Adrenal gland (tissue), 12 donors: ENCODE results near the gene BUB1B. TPM values are rescaled to one million over a fixed set of nuclear protein-coding genes. Genes with fewer than 3 reads are reported as not detected.

ENCODE experiments used
- DNase-seq, 7 donors: peaks; one replicate each; pipeline ENCODE4 v3.0.0-alpha.2; 2019 to 2020
- H3K27ac ChIP-seq, 5 donors: fragments of 200-600 bp; sonication (generic) in 4 of 5; 1 replicate in 3 of 5; 2 replicates in 2 of 5; pipeline versions ENCODE4 v1.5.1 to v1.8.0; 2016 to 2020; ENCODE audit warnings: mild to moderate bottlenecking in 1 of 5
- H3K27me3 ChIP-seq: fragments of 200-600 bp; 2 replicates; pipeline ENCODE4 v1.8.0; 2021
- H3K36me3 ChIP-seq, 2 donors: fragments of 200-600 bp; replicated peaks in 1 of 2; 1 replicate in 1 of 2; 2 replicates in 1 of 2; pipeline versions ENCODE4 v1.5.1 to v1.8.0; 2018 to 2022
- H3K4me1 ChIP-seq, 2 donors: fragments of 200-600 bp; replicated peaks in 1 of 2; 1 replicate in 1 of 2; 2 replicates in 1 of 2; pipeline versions ENCODE4 v1.5.1 to v1.8.0; 2018 to 2021
- H3K4me3 ChIP-seq, 4 donors: fragments of 200-600 bp; sonication (generic) in 3 of 4; one replicate each; pipeline ENCODE4 v1.5.1; 2016 to 2018
- H3K9me3 ChIP-seq, 3 donors: fragments of 200-600 bp; sonication (generic) in 1 of 3; replicated peaks in 1 of 3; 1 replicate in 2 of 3; 2 replicates in 1 of 3; pipeline versions ENCODE4 v1.5.1 to v1.8.0; 2016 to 2021
- POLR2A ChIP-seq, 2 donors: fragments of 450-650 bp; IDR thresholded peaks; one replicate each; pipeline ENCODE4 v1.6.1; 2017; ENCODE audit warnings: antibody characterized with exemption in 2 of 2, mild to moderate bottlenecking in 2 of 2, moderate library complexity in 1 of 2
- WGBS, 4 donors: extraction: QIAGEN DNeasy Blood & Tissue Kit in 2 of 4; methylation state at CpG; one replicate each; pipeline versions ENCODE4 v1.1.5 to v1.1.7; 2013 to 2017; 5-methylcytosine and 5-hydroxymethylcytosine counted together
- intact Hi-C, 2 donors: fragments of 100-400 bp; cut with DNase I; formaldehyde crosslinking; loops; one replicate each; pipeline versions ENCODE4 v1.14.1 to v1.15.0; 2022 to 2023
- polyA plus RNA-seq, 3 donors: library from polyadenylated mRNA; stranded (reverse); fragments of 200-250 nt in 2 of 3; fragments of 350-450 nt in 1 of 3; fragmentation: Illumina TruSeq in 1 of 3; extraction: RNeasy Lipid Tissue Mini Kit (QIAGEN cat#74804) in 1 of 3; gene quantifications; one replicate each; pipeline ENCODE4 v1.2.3, GENCODE V29; 2013 to 2014
- total RNA-seq, 9 donors: library from RNA; depleted of rRNA in 4 of 9; stranded (reverse); fragments of >200 nt in 4 of 9; fragments of 120-200 nt in 1 of 9; fragmentation: NEBNext Ultra II Directional in 1 of 9; extraction: Animal tissue kit (Norgen Biotek cat#: 25700) in 1 of 9; gene quantifications; one replicate each; pipeline versions ENCODE4 v1.1.0 to v1.2.4, GENCODE V29; 2013 to 2023
- TF ChIP-seq, protein P1 (sequence below), 6 experiments: fragments of 450-650 bp in 4 of 6; fragments of 200-600 bp in 2 of 6; sonication (generic) in 1 of 6; IDR thresholded peaks; 1 replicate in 5 of 6; 2 replicates in 1 of 6; pipeline versions ENCODE4 v1.5.1 to v1.8.0; 2016 to 2021; ENCODE audit warnings: antibody characterized with exemption in 6 of 6, mild to moderate bottlenecking in 2 of 6, moderate library complexity in 1 of 6
- donor health status: healthy with polysubstance abuse.
- donor health status: Bipolar disorder and iron deficiency.
- donor health status: DM: yes; HTN: yes; CAD: no.
- donor health status: DM: no; HTN: no; CAD: no.
- donor health status: DM: no; HTN: no; CAD: no.
- donor health status: DM: yes; HTN: yes; CAD: no.

BUB1B gene
- total and polyA plus RNA-seq, 12 donors = 0.81 to 13.7 (median 2.6) TPM

DNA sequence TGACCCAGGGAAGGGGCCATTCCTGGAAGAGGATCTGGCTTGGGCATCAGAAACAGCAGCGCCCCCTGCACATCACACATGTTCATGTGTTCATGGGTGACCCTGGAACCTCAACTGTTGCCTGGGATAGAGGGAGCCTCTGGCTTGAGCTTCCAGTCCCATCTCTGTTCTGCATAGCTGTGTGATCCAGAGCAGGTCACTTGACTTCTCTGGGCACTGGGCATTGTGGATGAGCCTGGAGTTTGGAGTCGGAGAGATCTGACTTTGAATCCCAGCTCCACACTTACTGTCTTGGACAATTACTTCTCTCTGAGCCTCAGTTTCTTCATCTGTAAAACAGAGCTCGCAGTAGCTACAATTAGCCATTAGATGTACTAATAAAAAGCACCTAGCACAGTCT lies 93.6 kb downstream of the BUB1B start:
- WGBS, 4 donors = 93 to 100% (median 96%) methylated on average over 1 to 3 of the region's 3 CpGs
- Histone ChIP-seq H3K4me3 (no peak overlapping the region), H3K36me3 (no peaks in the 10 kb centered on the region), H3K9me3 (no peaks in the 10 kb centered on the region), H3K27ac (no peak overlapping the region), H3K4me1 (peaks cover 16 to 44% of the 10 kb centered on the region in 2 donors), H3K27me3 (no peaks in the 10 kb centered on the region)
- DNase-seq = no peak
- no peak for TF ChIP-seq POLR2A (IDR thresholded peaks at IDR 0.05)
- TF ChIP-seq, protein P1, sequence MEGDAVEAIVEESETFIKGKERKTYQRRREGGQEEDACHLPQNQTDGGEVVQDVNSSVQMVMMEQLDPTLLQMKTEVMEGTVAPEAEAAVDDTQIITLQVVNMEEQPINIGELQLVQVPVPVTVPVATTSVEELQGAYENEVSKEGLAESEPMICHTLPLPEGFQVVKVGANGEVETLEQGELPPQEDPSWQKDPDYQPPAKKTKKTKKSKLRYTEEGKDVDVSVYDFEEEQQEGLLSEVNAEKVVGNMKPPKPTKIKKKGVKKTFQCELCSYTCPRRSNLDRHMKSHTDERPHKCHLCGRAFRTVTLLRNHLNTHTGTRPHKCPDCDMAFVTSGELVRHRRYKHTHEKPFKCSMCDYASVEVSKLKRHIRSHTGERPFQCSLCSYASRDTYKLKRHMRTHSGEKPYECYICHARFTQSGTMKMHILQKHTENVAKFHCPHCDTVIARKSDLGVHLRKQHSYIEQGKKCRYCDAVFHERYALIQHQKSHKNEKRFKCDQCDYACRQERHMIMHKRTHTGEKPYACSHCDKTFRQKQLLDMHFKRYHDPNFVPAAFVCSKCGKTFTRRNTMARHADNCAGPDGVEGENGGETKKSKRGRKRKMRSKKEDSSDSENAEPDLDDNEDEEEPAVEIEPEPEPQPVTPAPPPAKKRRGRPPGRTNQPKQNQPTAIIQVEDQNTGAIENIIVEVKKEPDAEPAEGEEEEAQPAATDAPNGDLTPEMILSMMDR (IDR thresholded peaks at IDR 0.05) = no peak
- intact Hi-C loops = no loop called here

DNA sequence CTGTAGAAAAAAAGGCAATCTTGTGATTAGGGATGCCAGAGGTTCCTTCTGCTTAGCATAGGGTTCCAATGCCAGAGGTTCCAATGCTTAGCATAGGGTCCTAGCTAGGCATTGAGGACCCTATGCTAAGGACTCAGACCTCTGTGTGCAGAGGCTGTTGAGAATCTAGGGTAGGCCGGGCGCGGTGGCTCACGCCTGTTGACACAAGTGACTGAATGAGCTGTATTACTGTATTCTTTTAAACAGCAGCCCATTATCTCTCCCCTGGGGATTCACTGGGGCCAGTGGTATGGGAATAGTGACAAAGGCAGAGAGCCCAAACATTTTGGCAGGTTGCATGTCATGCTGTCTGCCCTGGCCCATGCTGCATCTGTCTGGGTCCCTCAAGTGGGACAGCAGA lies 94.2 kb downstream of the BUB1B start:
- 93 to 97% (median 94%) methylated on average over 3 to 4 of the region's 4 CpGs for WGBS, 4 donors
- H3K4me1 ChIP-seq = peaks cover 16 to 46% of the 10 kb centered on the region in 2 donors
- intact Hi-C loops = no loop called here
- no peaks in the 10 kb centered on the region for H3K9me3 ChIP-seq
- DNase-seq = no peak
- no peaks in the 10 kb centered on the region for H3K27me3 ChIP-seq
- TF ChIP-seq, protein P1 (IDR thresholded peaks at IDR 0.05) = no peak
- TF ChIP-seq POLR2A (IDR thresholded peaks at IDR 0.05) = no peak
- no peak overlapping the region for H3K4me3 ChIP-seq
- no peak overlapping the region for H3K27ac ChIP-seq
- H3K36me3 ChIP-seq = no peaks in the 10 kb centered on the region

DNA sequence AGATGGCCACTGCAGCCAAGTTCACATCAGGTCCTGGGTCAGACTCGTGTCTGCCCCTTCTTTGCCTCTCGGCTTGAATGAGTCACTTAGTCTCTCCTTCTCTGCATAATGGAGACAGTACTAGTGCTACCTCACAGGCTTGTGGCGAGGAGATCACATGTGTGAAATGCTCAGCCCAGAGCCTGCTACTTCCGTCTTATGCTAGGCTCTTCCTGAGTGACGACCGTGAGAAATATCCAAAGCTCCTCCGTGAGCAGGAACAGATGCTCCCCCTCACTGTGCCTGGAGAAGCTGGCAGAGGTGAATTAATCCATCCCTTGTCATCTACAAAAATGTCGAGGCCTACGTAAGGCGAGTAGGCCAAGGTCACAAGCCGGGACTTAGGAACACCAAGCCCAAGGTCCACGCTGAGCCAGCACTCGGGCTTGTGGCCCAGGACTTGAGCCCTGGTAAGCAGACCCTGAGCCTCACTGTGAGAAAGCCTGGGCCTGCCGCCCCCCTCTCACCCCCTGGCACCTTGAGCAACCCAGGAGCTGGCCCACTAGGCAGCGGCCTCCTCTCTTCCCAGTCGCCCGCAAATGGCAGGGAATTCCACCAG lies 95.9 kb downstream of the BUB1B start:
- Histone ChIP-seq H3K4me3 (no peak overlapping the region), H3K9me3 (no peaks in the 10 kb centered on the region), H3K36me3 (no peaks in the 10 kb centered on the region), H3K27ac (peak overlapping the region; percentile 14 to 93 (median 82)), H3K4me1 (peaks cover 16 to 45% of the 10 kb centered on the region in 2 donors), H3K27me3 (no peaks in the 10 kb centered on the region)
- DNase-seq = peak; percentile 71 to 89 (median 85)
- 47 to 55% (median 50%) methylated on average over 11 to 17 of the region's 17 CpGs for WGBS, 4 donors
- intact Hi-C loops = no loop called here
- TF ChIP-seq POLR2A (IDR thresholded peaks at IDR 0.05) = peak in 1 of 2 donors; percentile 64
- TF ChIP-seq, protein P1 (IDR thresholded peaks at IDR 0.05) = no peak

DNA sequence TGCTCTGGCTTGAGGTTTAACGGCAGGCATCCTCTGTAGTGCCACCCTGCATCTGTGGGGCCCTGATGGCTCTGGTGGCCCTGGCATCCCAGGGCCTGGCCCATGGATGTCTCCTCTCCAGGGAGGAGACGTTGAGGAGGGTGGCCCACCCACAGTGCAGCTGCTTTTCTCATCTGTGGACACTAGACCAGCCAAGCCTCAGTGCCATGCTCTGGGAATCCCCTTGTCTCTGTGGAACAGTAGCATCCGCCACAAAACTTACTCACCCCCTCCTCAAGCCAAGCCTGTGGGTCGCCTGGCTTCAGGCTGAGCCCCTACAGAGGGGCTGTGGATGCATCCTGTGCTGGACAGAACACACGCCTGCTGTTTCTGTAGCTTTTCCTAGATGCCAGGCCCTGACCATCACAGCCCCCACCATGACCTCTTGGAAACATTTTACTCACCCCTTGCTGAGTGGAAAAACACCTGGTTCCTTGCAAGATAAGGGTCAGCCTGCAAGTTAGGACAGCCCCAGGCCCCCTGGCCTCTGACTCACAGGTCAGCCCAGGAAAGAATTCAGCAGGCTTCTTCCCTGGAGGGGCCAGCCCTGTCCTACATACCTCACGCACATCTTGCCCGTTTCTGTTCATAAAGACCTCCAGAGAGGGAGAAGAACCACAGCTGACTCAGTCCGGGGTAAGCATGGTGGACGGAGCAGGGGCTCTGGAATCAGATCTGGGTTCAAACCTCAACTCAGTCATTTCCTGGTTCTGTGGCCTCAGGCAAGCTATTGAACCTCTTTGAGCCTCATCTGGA lies 97.0 kb downstream of the BUB1B start:
- 80 to 93% (median 83%) methylated on average over 6 to 9 of the region's 9 CpGs for WGBS, 4 donors
- no peaks in the 10 kb centered on the region for H3K36me3 ChIP-seq
- no peak overlapping the region for H3K4me3 ChIP-seq
- intact Hi-C loops = no loop called here
- DNase-seq = no peak
- TF ChIP-seq, protein P1 (IDR thresholded peaks at IDR 0.05) = no peak
- no peak for TF ChIP-seq POLR2A (IDR thresholded peaks at IDR 0.05)
- peak overlapping the region in 4 of 5 donors; percentile 74 to 93 (median 85) for H3K27ac ChIP-seq
- H3K27me3 ChIP-seq = no peaks in the 10 kb centered on the region
- H3K4me1 ChIP-seq = peaks cover 15 to 37% of the 10 kb centered on the region in 2 donors
- H3K9me3 ChIP-seq = no peaks in the 10 kb centered on the region
